ENCODE results near the gene C1QTNF5.
A peak's percentile ranks its signal among the peaks of the same experiment; 100 is the strongest.

C1QTNF5 gene

DNA sequence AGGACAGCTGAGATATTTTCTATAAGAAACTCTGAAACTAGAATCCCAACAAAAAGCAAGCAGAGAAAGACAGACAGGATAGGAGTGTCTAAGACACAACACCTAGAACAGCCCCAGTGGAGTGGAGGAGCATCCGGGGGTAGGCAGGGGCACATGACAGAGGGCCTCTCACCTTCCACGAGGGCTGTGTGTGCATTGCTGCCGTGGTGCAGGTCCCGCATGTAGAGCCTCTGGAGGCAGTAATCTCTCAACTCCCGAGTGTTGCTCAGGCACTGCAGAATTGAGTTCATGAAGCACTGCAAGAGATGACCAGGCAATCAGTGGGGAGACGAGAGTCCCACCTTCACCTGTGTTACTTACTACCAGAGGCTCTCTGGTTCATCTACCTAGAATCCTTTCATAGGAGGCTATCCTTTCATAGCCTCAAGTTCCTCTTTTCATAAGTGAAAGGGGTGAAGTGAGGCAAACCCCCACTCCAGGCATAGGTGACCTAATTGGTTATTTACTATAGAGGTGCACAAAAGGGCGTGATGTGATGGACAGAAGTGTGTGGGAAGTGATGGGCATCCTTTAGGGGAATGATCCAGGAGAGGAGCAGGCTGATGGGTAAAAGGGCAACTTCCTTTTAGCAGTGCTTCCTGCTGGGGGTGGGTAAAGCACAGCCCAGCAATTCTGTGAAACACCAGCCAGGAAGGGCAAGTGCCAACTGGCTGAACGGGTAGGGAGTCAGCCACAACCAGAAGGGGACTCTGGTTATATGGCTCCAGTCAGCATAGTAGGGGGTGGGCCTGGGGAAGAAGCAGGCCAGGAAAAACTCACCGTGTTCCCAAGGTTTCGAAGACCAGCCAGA is 18.9 kb upstream of the C1QTNF5 start:
- DNase-seq (ENCODE audit: low spot score), result no peak

- no peak for DNase-seq (ENCODE audit: low spot score)
These were observed 16.4 kb upstream of the C1QTNF5 start for GRCh38 chr11:119357074-119357473.

- DNase-seq (ENCODE audit: low spot score), result peak; percentile 80
These were observed 15.8 kb upstream of the C1QTNF5 start for GRCh38 chr11:119356349-119357031.

GRCh38 chr11:119355091-119355843 is 14.6 kb upstream of the C1QTNF5 start:
- no peak for DNase-seq (ENCODE audit: low spot score)

DNA sequence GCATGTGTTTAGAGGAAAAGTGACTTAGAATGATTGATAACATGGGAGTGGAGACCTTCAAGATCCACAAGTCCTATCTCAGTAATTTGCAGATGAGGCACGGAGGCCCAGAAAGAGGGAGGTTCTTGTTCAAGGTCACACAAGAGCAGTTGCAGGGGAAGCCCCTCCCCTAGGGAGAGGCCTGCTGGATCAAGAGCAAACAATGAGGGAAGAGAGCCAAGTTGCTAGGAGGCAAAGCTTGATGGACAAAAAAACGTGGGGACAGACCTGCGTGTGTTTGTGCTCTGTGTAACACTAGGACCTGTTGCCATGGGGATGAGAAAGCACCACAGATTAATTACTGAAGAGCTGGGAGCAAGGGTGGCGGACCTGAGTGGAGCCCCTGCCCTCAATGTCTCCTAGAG is 12.2 kb upstream of the C1QTNF5 start:
- no peak for DNase-seq (ENCODE audit: low spot score)

GRCh38 chr11:119351232-119351631 is 10.5 kb upstream of the C1QTNF5 start:
- DNase-seq (ENCODE audit: low spot score), result no peak

- DNase-seq (ENCODE audit: low spot score), result no peak
These were observed 9.6 kb upstream of the C1QTNF5 start for GRCh38 chr11:119350302-119350701.

GRCh38 chr11:119347940-119348605 is 7.4 kb upstream of the C1QTNF5 start:
- DNase-seq (ENCODE audit: low spot score), result no peak

DNA sequence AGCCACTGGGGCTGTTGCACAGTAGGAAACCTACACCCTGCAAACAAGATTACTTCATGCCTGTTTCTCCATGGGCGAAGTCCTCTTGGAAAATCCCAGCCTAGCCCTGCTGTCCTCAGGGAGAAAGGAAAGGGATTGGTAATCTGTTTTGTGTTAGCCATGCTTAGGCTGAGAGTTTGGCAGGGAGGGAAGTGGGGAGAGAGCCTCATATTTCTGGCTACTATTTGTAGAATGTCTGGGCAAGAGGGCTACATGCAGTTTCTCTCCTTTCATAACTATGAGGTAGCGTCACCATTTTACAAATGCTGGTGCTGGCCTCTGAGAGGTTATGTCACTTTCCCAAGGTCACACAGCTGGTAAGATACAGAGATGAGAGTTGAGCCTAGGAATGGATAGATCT is 6.6 kb upstream of the C1QTNF5 start:
- DNase-seq (ENCODE audit: low spot score), result no peak

GRCh38 chr11:119346605-119347004 is 5.9 kb upstream of the C1QTNF5 start, which contains the start of gene MFRP:
TSS of gene MFRP (minus strand) at chr11:119346705. CDS start at chr11:119346513, 192 bp downstream.
- DNase-seq (ENCODE audit: low spot score), result no peak

DNA sequence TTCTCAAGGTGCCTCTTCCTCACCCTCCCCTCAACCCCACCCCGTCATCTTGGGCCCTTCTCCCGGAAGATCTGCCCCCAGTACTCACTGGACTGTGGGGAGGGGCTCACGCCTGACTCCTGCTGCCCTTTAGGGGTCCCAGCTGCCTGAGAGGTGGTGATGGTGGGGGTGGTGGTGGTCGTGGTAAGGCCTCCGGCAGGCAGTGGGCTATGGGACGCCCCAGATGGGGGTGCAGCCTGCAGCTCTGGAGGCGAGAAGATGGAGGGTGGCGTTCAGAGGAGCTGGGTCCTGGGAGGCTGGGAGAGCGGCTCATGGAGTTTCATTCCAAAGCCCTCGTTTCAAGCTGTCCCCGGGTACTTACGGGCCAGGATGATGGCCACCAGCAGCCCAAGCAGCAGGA is 5.0 kb upstream of the C1QTNF5 start:
- no peak for DNase-seq (ENCODE audit: low spot score)

GRCh38 chr11:119344291-119345010 is 3.8 kb upstream of the C1QTNF5 start:
- DNase-seq (ENCODE audit: low spot score), result no peak

DNA sequence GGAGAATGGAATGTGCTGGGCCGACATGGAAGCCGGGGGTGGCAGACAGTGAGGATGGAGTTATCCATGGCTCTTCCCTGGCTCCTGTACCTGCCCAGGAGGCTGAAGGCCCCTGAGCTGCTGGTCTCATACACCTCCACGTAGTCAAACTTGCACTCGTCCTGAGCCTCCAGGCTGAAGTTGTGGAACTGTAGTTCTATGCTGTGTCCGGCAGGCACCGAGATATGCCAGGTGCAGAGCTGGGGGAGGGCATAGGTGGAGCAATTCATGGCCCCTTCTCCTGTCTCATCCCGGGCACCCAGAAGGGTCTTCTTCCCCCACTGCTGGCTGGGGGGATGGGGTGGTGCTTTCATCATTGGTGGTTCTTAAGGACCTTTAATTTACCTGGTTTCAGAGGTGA is 3.0 kb upstream of the C1QTNF5 start:
- no peak for DNase-seq (ENCODE audit: low spot score)

DNA sequence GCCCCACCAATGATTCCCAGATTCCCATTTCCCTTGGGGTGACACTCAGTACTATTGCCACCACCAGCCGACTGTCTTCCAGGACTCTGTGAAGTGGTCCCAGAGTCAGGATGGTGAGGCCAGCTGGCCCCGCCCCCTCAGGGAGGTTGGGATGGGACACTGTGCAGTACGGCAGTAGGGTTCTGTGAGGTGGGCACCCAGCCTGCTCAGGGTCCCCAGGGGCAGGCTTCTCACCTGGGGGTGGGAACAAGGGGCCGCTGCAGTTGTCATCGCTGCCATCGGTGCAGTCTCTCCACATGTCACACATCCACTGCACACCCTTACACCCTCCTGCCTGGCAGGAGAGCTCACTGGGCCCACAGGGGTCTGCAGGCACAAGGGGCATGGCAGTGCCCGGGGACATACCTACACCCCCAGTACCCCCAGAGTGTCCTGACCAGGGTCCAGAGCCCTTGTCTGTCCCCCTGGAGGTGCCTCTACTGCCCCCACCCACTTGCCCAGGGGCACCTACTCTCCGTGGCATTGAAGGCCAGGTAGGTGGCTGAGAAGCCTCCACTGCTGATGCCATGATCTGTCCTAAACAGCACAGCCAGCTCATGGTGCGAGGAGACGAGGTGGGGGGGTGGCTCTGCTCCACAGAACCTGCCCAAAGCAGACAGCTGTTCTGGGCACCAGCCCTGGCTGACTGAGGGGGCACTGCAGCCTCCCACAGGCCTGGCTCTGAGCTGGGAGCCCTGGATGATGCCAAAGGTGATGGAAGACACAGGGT is 1.9 kb upstream of the C1QTNF5 start:
- no peak for DNase-seq (ENCODE audit: low spot score)

GRCh38 chr11:119342023-119342300 is 1.3 kb upstream of the C1QTNF5 start:
- no peak for DNase-seq (ENCODE audit: low spot score)

DNA sequence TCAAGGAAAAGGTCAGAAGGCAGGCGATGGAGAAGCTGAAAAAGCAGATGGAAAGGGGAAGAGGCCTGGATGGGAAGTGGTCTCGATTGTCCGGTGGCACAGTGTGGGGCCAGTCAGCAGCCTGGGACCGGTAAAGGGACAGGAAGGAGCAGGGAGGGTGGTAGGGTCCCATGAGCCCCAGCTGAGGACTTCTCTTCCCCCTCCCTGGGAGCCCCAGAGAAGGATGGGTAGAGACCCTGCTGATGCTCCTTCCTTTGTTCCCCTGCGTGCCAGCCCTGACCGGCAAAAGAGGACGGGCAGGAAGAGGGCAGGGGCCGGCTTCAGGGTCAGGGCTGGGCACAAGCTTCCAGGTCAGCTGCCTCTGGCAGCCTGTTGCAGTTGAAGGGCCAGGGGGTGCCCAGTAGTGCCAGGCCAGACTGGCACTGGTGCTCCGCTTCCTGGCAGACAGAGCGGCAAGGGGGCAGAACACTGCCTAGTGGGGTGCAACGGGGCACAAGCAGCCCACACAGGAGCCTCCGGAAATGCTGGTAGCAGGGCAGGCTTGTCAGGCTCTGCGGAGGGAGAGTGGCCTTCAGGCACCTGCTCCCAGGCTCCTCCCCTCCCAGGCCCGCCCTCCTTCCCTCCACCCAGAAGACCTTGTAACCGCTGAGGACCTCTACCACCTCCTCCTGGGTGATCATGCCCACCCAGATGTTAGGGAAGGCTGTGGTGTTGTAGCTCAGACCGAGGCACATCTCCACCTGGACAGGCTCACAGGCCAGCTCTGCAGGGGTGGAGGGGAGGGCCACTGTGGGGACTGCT is 739 bp upstream of the C1QTNF5 start:
- DNase-seq (ENCODE audit: low spot score), result no peak

DNA sequence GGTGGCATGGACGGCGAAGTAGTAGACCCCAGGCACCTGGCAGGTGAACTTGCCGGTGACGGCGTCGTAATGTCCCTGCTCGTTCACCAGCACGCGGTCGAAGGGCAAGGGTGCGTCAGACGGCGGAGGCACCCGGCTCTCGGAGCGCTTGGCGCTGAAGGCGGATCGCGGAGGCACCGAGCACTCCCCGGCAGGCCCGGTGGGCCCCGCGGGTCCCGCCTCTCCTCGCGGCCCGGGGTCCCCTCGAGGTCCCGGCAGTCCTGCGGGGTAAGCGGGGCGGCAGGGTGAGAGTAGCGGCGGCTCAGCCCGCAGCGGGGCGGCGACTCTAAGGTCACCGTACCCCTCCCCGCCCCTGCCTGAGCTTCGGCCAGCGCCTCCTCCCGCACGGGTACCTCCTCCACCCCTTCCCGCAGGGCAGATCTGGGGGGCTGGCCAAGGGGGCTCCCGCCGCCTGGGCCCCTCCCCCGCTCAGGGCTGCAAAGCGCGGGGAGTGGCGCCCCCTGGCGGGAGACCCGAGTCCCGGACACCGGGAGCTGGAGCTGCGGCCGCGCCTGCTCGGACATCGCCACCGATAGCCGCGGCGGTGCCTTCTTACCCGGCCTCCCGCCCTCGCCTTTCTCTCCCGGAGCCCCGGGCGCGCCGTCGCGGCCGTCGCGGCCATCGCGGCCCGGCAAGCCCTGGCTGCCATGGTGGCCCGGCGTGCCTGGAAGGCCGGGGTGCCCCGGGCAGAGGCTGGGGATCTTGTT is 921 bp downstream of the C1QTNF5 start:
- DNase-seq (ENCODE audit: low spot score), result no peak

DNA sequence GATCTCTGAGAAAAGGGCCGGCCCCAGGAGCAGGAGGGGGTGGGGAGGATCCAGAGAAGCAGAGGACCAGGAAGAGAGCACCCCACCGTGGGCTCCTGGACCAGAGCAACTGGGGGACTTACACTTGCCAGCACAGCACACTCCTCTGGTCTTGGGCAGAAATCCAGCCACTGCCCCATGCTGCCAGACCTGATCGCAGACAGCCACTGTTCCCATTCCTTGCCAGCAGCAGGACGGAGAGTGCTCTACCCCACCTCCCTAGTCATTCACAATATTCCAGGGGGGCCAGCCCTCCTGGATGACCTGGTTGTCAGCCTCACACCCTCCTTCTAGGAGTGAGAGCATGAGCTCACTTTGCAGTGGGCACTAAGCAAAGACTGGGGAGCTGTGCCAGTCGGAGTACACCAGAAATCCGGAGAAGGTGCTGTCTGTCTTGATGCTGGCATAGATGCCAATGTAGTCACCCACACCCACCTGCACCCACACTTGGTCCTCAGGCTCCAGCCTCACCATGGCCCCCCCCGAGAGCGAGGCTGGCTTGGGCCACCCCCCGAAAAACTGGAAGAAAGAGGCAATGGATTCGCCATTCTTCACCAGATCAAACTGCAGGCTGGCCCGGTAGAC is 1.6 kb downstream of the C1QTNF5 start:
- DNase-seq (ENCODE audit: low spot score), result no peak

- peak; percentile 63 for DNase-seq (ENCODE audit: low spot score)
These were observed 2.3 kb downstream of the C1QTNF5 start for GRCh38 chr11:119338318-119338890.
